ENCODE measurements around the gene SIK2. TPM values are rescaled to one million over a fixed set of nuclear protein-coding genes. Genes with fewer than 3 reads are reported as not detected.
"Not testable (repeated sequence)": the region's sequence is repeated elsewhere in the genome, so short reads cannot be mapped to it uniquely, and the experiment has no call there.

Gene SIK2
- total and polyA plus RNA-seq, 2 donors, result 10.4 to 14.2 TPM

GRCh38 chr11:111639226-111639925 is 37.1 kb downstream of the SIK2 start:
- no peak for DNase-seq (ENCODE audit: extremely low spot score)
- no peaks in the 10 kb centered on the region for H3K36me3 ChIP-seq (ENCODE audit: insufficient read depth)
- no peak overlapping the region for H3K27ac ChIP-seq (ENCODE audit: low read depth)
- WGBS, result 92% methylated on average over 1 of the region's 1 CpG
- no peak overlapping the region for H3K4me3 ChIP-seq (ENCODE audit: low read depth, low read length)
- H3K4me1 ChIP-seq (ENCODE audit: insufficient read depth), result no peaks in the 10 kb centered on the region

- H3K27ac ChIP-seq (ENCODE audit: low read depth), result no peak overlapping the region
- no peak overlapping the region for H3K4me3 ChIP-seq (ENCODE audit: low read depth, low read length)
- H3K4me1 ChIP-seq (ENCODE audit: insufficient read depth), result no peaks in the 10 kb centered on the region
- no peak for DNase-seq (ENCODE audit: extremely low spot score)
- WGBS, result 84% methylated on average over 2 of the region's 2 CpGs
- H3K36me3 ChIP-seq (ENCODE audit: insufficient read depth), result no peaks in the 10 kb centered on the region
Observed at GRCh38 chr11:111641339-111642015, 39.2 kb downstream of the SIK2 start.

GRCh38 chr11:111642542-111642941 is 40.3 kb downstream of the SIK2 start:
- Histone ChIP-seq H3K4me3 (ENCODE audit: low read depth, low read length) (no peak overlapping the region), H3K27ac (ENCODE audit: low read depth) (no peak overlapping the region), H3K36me3 (ENCODE audit: insufficient read depth) (no peaks in the 10 kb centered on the region), H3K4me1 (ENCODE audit: insufficient read depth) (no peaks in the 10 kb centered on the region)
- DNase-seq (ENCODE audit: extremely low spot score), result no peak
- 96% methylated on average over 1 of the region's 1 CpG for WGBS

GRCh38 chr11:111644922-111645321 is 42.7 kb downstream of the SIK2 start:
- WGBS, result 91% methylated on average over 1 of the region's 1 CpG
- DNase-seq (ENCODE audit: extremely low spot score), result no peak

GRCh38 chr11:111645657-111646316 is 43.5 kb downstream of the SIK2 start:
- WGBS, result 95% methylated on average over 9 of the region's 9 CpGs
- Histone ChIP-seq H3K27ac (ENCODE audit: low read depth) (no peak overlapping the region), H3K4me1 (ENCODE audit: insufficient read depth) (no peaks in the 10 kb centered on the region), H3K36me3 (ENCODE audit: insufficient read depth) (no peaks in the 10 kb centered on the region), H3K4me3 (ENCODE audit: low read depth, low read length) (no peak overlapping the region)
- DNase-seq (ENCODE audit: extremely low spot score), result no peak

More at GRCh38 chr11:111644922-111645321, 42.7 kb downstream of the SIK2 start:
- no peaks in the 10 kb centered on the region for H3K36me3 ChIP-seq (ENCODE audit: insufficient read depth)
- H3K27ac ChIP-seq (ENCODE audit: low read depth), result no peak overlapping the region
- no peak overlapping the region for H3K4me3 ChIP-seq (ENCODE audit: low read depth, low read length)
- H3K4me1 ChIP-seq (ENCODE audit: insufficient read depth), result no peaks in the 10 kb centered on the region

- not testable (repeated sequence) for H3K4me1 ChIP-seq (ENCODE audit: insufficient read depth); H3K36me3 ChIP-seq (ENCODE audit: insufficient read depth); H3K4me3 ChIP-seq (ENCODE audit: low read depth, low read length); H3K27ac ChIP-seq (ENCODE audit: low read depth); DNase-seq (ENCODE audit: extremely low spot score)
- WGBS, result 86% methylated on average over 5 of the region's 5 CpGs
Observed at GRCh38 chr11:111651336-111651735, 49.1 kb downstream of the SIK2 start.

GRCh38 chr11:111652184-111652583 is 49.9 kb downstream of the SIK2 start:
- no peak for DNase-seq (ENCODE audit: extremely low spot score)
- no peak overlapping the region for H3K27ac ChIP-seq (ENCODE audit: low read depth)
- 81% methylated on average over 2 of the region's 2 CpGs for WGBS
- H3K4me3 ChIP-seq (ENCODE audit: low read depth, low read length), result no peak overlapping the region
- H3K36me3 ChIP-seq (ENCODE audit: insufficient read depth), result no peaks in the 10 kb centered on the region
- H3K4me1 ChIP-seq (ENCODE audit: insufficient read depth), result no peaks in the 10 kb centered on the region

- no peak overlapping the region for H3K27ac ChIP-seq (ENCODE audit: low read depth)
- no peak overlapping the region for H3K4me3 ChIP-seq (ENCODE audit: low read depth, low read length)
- no peaks in the 10 kb centered on the region for H3K4me1 ChIP-seq (ENCODE audit: insufficient read depth)
- no peaks in the 10 kb centered on the region for H3K36me3 ChIP-seq (ENCODE audit: insufficient read depth)
- no peak for DNase-seq (ENCODE audit: extremely low spot score)
Observed at GRCh38 chr11:111654601-111655000, 52.4 kb downstream of the SIK2 start.

- Histone ChIP-seq H3K4me3 (ENCODE audit: low read depth, low read length) (no peak overlapping the region), H3K36me3 (ENCODE audit: insufficient read depth) (no peaks in the 10 kb centered on the region), H3K27ac (ENCODE audit: low read depth) (no peak overlapping the region), H3K4me1 (ENCODE audit: insufficient read depth) (no peaks in the 10 kb centered on the region)
- no peak for DNase-seq (ENCODE audit: extremely low spot score)
- 98% methylated on average over 5 of the region's 5 CpGs for WGBS
Observed at GRCh38 chr11:111655924-111656323, 53.7 kb downstream of the SIK2 start.

GRCh38 chr11:111657905-111658304 is 55.7 kb downstream of the SIK2 start:
- not testable (repeated sequence) for H3K4me3 ChIP-seq (ENCODE audit: low read depth, low read length); H3K4me1 ChIP-seq (ENCODE audit: insufficient read depth); DNase-seq (ENCODE audit: extremely low spot score); H3K36me3 ChIP-seq (ENCODE audit: insufficient read depth); H3K27ac ChIP-seq (ENCODE audit: low read depth)
- WGBS, result 94% methylated on average over 8 of the region's 8 CpGs

- not testable (repeated sequence) for H3K4me1 ChIP-seq (ENCODE audit: insufficient read depth); H3K36me3 ChIP-seq (ENCODE audit: insufficient read depth); H3K4me3 ChIP-seq (ENCODE audit: low read depth, low read length); DNase-seq (ENCODE audit: extremely low spot score); H3K27ac ChIP-seq (ENCODE audit: low read depth)
- 100% methylated on average over 3 of the region's 3 CpGs for WGBS
Observed at GRCh38 chr11:111658493-111658892, 56.2 kb downstream of the SIK2 start.

GRCh38 chr11:111659201-111660115 is 57.2 kb downstream of the SIK2 start:
- Histone ChIP-seq H3K4me3 (ENCODE audit: low read depth, low read length) (no peak overlapping the region), H3K36me3 (ENCODE audit: insufficient read depth) (no peaks in the 10 kb centered on the region), H3K27ac (ENCODE audit: low read depth) (no peak overlapping the region), H3K4me1 (ENCODE audit: insufficient read depth) (no peaks in the 10 kb centered on the region)
- WGBS, result 75% methylated on average over 10 of the region's 10 CpGs
- DNase-seq (ENCODE audit: extremely low spot score), result no peak

GRCh38 chr11:111660822-111661221 is 58.6 kb downstream of the SIK2 start:
- no peak for DNase-seq (ENCODE audit: extremely low spot score)
- peaks cover 2% of the 10 kb centered on the region for H3K36me3 ChIP-seq (ENCODE audit: insufficient read depth)
- no peak overlapping the region for H3K4me3 ChIP-seq (ENCODE audit: low read depth, low read length)
- 83% methylated on average over 2 of the region's 2 CpGs for WGBS
- H3K4me1 ChIP-seq (ENCODE audit: insufficient read depth), result no peaks in the 10 kb centered on the region
- H3K27ac ChIP-seq (ENCODE audit: low read depth), result no peak overlapping the region

All from urinary bladder (tissue), 4 donors.